HG03139 (cell line): ENCODE results near the gene TPRG1L.

Experiments used
- ATAC-seq: cut with Tn5 transposase; IDR thresholded peaks from one replicate; pipeline ENCODE4 v1.9.1; 2021; ENCODE audit not compliant: unreplicated experiment

Gene TPRG1L

DNA sequence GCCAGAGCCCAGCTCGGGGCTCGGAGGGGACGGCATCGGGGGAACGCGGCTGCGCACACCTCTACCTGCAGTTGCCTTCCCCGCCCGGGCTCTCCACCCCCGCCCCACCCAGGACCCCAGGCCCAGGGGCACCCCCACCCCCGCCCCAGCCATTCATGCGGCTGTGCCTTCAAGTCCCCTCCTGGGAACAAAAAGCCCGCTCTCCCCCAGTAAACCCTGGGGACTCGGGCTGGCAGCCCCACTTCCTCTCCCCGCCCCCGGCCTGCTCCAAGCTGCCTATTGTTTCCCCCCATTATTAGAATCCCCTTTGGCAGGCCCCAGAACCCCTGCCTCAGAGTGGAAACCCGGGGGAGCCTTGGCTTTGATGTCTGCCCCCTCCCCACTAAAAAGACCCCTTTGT is 31.5 kb upstream of the TPRG1L start:
- no peak for ATAC-seq

DNA sequence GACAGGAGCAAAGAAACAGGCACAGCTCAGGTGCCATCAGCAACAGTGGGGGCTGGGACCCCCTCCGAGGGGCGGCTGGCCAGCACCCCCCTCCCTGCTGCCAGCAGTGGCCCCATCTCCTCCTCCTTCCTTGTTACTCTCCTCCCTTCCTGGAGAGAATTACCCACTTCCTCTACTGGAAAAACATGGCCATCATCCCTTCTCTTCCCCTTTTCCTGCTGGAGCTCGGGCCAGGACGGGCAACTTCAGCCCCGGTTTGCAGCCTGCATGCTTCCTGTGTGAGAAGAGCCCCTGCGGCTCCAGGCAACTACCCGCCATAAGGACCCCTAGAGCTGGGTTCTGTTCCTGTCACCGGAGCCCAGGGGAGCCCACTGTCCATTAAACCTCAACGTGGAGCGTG is 31.1 kb upstream of the TPRG1L start:
- ATAC-seq, result no peak

DNA sequence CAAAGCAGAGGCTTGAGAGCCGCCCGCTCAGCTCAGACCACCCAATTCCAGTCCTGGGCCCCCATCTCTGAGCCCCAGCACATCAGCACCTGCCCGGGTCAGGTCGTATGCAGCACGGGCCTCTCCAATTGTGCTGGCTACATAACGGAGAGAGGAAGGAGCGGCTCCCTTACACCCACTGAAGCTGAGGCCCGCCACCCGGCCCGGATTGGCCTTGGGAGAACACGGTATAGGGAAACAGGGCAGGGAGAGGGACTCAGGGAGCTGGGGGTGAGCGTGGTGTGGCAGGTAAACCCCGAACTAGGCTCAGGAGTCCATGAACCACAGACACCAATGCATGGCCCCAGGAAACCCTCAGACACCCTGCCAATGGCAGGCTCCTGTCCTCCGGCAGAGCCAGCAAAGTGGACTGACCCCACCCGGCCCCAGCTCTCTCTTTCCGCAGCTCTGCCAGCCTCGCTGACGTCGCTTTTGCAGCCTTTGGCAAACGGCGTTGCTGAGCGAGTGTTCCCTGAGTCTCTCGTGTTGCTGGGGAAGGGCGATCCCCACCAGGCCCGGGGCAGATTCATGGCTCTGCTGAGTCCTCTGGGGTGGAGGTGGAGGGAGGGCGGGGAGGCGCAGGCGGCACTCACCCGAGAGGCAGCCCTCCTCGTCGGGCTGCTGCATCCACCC is 30.0 kb upstream of the TPRG1L start:
- ATAC-seq, result no peak

DNA sequence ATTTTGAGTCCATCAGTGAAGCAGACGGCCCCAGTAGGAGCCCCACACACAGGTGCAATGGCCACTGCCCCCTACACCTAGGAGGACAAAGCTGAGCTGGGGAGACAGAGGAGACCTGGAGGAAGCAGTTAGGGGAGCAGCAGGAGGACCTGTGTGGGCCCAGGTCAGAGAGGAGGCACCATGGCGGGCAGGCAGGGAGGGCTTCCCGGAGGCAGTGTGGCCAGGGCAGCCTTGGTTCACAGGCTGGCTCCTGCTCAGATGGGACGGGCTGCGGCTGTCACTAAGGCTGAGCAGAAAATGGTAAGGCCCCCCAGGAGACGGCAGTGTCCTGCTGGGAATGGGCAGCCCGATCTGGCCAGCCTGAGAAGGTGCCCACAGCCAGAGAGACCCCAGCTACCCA is 28.9 kb upstream of the TPRG1L start:
- ATAC-seq, result no peak

DNA sequence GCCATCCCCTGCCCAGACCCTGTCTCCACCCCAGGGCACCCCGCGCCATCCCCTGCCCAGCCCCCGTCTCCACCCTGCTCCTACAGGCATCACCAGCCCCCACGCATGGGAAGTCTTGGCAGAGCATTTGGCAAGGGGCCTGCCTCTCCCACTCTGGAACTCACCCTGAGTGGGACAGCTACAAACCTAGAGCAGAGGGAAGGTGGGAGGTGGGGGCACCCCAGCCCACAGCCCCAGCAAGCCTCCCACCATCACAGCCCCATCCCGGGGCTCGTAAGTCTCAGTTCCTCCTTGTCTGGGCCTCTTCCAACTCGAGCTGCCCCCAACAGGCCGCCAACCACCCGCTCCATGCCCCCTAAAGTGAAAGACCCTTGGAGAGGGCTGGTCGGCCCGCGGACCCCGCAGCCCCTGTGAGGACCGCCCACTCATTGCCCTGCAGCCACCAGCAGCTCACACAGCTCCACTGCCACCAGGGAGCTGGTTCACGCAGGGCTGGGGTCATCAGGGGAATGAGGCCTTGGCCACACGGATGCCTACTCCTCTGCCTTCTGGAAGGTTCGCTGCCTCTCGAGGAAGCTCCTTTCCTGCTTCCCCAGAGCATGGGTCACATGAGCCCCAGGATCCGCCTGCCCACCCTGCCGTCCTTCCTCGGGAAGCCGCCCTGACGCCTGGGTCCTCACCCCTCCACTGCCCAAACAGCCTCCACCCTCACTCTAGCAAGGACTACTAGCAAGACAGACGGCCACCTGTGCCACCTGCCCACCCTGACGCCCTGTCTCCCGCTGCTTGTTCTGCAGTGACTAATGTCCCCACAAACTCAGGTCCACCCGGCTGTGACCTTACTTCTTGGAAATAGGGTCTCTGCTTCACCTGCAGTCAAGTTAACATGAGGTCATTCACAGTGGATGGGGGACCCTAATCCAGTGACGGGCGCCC is 27.9 kb upstream of the TPRG1L start:
- ATAC-seq, result no peak

DNA sequence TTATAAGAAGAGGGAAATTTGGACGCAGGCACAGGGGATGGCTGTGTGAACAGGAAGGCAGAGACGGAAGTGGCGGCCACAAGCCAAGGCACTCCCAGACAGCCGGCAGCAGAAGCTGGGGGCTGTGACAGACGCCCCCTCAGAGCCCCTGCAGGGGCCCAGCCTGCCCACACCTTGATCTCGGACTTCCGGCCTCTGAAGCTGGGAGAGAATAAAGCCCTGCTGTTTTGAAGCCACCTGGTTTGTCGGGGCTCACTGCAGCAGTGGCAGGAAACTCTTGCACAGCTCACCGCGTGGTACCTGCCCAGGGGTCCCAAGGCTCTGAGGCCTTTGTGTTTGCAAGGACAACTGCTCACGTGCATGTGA is 27.2 kb upstream of the TPRG1L start:
- no peak for ATAC-seq

DNA sequence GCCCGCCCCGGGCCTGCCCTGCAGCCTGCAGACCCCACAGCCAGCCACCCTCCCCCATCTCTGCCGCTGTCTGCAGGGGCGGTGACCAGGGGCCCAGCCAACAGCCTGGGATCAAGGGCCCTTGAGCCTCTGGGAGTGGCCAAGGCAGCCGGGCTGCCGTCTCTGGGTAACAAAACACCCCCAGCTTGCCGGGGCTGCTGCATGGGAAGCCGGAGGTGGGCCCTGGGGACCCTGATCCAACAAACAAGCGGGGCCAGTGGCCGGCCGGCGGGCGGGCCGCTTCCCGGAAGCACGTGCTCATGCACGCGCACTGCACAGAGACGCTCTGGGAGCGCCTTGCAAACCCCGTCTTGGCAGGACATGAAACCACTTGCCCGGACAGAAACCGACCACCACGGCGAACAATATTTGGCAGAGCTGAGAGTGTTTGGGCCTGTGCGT is 26.7 kb upstream of the TPRG1L start:
- no peak for ATAC-seq

DNA sequence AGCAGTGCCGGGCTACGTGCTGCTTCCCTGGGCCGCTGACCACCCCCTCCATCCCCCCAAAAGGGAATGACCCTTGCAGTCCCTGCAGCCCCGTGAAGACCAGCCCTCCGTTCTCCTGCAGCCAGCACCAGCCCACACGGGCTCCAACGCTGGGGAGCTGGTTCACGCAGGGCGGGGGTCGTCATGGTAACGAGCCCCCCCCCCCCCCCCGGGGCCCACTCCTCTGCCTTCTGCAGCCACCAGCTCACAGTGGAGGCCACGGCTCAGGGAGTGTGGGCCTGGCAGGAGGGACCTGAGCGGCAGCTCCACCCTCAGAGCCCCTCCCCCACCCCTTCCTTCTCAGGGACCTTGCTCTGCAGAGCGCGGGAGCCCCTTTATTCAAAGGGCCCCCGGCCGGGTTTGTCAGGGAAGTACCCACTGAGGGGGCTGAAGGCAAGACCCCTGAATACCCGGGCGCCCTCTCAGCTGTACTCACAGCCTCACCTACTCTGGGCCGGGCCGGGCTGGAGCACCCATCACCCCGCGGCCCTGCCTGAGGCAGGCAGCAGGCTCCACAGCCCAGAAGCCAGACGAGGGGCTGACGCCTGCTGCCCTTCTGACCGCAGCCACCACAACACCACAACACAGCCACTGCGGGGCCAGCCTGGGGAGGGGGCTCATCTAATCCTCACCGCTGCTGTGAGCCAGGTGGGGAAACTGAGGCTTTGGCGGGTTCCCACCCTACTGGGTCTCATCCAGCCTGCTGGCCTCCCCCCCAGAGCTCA is 26.1 kb upstream of the TPRG1L start:
- no peak for ATAC-seq

DNA sequence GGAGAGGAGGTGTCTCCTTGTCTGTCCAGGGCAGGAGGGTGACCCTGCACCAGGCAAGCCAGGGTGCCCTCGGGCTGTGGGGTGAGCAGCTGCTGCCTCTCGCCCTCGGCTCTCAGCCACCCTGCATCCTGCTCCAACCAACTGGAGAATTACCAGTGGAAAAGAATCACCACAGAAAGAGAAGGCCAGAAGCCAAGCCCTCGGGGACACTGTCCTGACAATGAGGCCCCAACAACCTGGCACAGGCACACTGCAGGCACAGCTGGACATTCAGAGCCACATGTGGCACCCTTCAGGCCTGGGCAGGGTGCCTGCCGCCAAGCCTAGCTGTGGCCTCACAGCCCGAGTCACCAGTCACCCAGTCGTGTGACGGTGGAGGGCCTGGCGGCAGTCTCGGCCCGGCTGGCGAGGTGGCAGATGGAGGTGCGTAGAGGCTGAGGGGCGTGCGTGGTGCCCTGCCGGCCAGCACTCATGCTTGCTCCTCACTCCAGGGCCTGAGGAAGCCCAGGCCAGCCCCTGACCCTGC is 25.5 kb upstream of the TPRG1L start:
- no peak for ATAC-seq

DNA sequence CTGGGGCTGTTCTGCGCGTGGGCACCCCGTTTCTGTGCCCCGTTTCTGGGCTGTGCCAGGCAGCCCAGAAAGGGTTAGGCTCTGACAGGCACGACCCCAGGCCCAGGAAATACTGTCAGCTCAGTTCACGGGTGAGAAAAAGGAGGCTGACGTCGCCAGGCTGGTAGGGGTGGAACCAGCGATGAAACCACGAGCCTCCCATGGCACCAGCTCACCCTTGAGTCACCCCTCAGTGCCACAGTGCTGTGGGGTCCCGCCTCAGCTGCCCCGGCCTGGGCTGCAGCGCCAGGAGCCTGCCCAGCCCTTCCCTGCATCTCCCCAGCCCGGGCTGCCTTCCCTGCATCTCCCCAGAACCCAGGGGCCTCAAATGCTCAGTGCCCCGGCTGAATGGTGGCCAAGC is 25.0 kb upstream of the TPRG1L start:
- ATAC-seq, result no peak

DNA sequence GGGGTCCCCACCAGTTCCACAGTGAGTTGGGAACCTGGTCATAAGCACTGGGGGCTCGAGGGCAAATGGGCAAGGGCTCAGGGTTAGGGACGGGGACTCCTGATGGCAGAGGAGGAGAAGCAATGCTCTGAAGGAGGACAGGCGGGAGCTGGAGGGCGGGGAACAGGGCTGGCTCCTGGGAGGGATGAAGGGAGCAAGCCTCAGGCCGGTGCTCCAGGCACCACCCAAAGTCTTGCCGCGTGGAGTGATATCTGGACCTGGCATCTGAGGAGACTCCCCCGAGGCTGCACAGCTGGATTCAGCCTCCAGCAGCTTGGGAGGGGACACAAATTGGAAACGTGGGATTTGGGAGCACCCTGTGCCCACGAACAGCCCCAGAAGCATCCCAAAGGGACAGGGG is 24.5 kb upstream of the TPRG1L start:
- ATAC-seq, result no peak

DNA sequence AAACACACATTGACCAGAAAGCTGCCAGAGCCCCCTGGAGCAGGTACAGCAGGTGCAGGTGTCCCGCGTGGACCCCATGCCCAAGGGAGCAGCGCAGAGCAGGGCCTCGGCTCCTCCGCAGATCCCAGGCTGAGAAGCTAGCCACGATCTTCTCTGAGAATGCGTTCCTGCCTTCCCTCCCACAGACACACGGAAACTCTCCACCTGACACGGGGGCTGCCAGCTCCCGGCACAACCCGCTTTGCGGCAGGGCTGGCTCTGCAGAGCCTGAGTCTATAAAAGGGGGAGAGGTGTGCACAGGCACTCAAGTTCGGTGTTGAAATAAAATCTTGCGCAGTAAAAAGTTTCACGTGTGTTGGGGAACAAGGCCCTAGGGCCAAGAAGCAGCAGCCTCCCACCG is 23.1 kb upstream of the TPRG1L start:
- ATAC-seq, result no peak

DNA sequence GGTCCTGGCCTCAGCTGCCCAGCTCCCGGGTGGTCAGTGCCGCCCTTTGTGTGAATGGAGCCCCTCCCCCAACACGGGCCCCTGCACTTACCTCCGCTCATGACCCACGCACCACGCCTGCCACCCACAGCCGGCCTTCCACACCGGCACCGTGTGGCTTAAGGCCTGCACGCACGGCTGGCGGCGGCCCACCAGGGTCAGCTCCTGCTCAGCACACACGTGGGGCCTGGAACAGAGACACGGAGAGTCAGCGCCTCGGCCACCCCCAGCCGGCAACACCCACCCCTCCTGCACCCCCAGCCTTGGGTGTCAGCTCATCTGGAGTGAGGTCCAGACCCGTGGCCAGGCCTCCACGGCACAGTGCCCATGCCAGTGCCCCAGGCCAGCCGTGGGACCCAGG is 22.4 kb upstream of the TPRG1L start:
- no peak for ATAC-seq

DNA sequence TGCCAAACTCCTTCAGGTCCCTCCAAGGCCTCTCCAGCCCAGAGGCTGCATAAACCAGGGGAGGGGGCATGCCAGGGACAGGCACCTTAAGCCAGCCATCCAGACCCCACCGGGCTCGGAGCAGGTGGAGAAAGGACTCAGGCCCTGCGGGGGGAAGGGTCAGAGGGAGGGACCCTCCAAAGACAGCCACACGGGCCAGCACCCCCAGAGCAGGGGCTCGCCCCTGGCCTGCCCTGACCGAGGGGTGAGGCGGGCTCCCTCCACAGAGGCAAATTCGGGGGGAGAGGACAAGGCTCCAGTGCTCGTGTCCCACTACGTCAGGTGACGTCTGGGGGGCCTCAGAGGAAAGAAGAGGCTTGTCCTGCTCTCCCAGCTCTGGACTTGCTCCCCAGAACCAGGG is 21.7 kb upstream of the TPRG1L start:
- no peak for ATAC-seq

DNA sequence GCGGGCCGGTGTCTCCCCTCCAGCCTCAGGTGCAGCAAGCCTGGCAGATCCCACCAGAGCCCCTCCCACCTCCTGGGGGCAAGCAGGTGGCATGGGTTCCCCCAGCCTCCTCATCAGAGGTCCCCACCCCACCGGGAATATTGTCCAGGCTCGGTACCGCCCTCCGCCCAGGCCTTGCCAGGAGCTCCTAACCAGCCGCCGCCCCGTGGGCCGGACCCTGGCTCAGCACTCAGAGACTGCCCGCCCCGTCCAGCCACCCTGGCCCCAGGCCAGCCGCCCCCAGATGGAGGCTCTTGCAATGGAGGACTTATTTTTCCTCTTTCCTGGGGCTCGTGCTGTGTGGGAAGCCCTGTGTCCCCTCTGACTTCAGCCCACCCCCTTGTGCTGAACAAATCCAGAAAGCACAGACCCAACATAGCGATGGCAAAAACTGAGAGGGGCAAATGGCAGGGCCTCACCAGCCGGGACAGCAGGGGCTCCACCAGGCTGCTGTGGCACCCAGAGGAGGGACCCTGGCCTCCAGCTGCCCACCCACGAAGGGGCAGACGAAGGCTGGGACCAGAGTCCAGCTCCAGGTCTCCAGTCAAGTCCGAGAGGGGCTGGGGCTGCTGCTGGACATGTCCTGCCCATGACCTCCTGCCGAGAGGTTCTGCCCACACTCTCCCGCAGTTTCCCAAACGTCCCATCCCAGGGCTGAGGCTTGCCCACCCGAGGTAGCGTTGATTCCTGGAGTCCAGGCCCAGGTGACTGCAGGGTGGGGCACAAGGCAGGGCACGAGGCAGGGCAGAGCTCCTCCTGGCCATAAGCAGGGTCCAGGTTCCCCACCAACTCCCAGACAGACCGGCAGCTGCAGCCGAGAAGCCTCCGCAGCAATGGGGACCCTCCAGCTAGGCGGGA is 21.0 kb upstream of the TPRG1L start:
- ATAC-seq, result no peak

DNA sequence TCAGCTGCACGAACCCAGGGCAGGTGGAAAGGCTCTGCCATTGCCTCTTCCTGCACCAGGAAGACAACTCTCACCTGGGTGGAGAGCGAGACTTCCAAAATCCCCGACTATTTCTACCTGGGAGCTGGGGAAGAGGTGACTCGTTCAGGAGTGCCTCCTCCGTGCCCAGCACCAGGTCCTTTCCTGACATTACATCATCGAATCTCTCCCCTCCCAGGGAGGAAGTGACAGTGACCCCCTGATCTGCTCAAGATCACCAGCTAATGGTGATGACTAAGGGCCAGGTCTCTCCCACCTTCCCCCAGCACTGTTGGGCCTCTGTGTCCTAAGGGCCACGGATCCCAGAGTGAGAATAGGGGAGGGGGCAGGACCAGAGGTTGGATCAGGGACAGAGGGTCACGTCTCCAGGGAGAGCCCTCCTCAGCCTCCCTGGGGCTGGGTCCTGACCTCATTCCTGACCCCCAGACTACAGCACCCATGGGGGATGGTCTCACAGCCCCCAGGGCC is 20.3 kb upstream of the TPRG1L start:
- no peak for ATAC-seq

DNA sequence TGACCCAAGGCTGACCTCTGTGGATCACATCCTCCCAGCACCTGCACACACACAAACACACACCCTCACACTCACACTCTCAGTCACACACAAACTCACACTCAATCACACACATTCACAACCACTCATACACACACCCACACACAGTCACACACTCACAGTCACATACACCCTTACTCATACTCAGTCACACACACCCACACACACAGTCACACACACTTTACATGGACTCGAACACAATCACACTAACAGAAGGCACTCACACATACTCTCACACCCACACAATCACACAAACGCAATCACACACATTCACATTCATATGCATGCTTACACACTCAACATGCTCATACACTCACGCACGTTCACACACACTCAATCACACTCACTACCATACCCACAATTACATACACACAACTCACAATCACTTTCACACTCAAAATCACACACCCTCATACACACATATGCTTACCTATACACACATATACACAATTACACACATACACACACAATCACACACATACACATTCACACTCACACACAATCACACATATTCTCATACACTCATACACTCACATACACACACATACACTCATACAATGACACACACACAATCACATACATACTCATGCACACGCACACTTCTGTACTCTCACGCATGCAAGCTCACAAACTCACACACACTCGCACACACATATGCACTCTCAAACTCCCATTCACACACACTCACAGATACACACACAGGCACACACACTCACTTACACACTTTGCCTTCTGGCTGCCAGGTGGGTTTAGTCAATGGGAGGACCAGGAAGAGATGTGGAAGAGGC is 19.6 kb upstream of the TPRG1L start:
- ATAC-seq, result no peak

DNA sequence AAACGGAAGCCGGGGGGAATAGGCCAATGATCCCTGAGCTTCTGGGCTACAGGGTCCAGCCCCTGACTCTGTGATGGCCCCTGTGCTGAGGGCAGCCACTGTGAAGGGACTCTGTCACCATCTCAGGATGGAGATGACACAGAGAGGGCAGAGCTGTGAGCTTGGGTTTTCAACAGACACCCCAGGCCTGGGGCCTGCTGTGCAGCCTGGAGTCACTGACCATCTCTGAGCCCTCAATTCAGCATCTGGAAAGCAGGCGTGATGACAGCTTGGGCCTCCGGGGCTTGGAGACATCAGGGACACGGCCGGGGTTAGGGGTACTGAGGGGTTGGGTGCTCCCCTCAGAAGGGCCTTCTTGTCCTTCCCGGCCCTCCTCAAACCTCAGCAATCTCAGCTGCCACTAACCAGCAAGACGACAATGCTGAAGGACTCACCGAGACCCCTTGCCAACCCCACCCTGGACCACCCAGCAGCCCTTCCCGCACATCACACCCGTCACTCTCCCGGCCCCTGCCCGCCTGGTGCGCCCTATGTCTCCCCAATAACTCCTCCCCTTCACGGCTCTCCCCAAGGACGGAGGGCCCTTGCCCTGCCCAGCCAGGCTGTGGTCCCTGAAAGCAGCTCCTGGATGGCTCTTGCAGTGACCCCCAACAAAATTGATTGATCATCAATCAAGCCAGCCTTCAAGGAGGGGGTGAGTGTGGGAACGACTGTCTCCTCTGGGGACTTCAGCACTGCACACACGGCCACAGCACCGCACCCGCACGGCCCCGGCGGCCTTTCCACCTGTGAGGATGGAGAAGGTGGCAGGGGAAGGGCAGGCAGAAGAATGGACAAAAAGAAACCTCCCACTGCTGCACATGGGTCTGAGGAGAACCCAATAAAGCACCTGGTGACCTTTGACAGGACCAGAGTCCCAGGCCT is 17.8 kb upstream of the TPRG1L start:
- no peak for ATAC-seq
